Bronchial epithelial cell (primary cell): ENCODE measurements around the gene MEP1A. TPM values are rescaled to one million over a fixed set of nuclear protein-coding genes. Genes with fewer than 3 reads are reported as not detected.
"Not testable (repeated sequence)": the region's sequence is repeated elsewhere in the genome, so short reads cannot be mapped to it uniquely, and the experiment has no call there.

Experiments used
- DNase-seq: peaks from one replicate; pipeline ENCODE4 v3.0.0-alpha.2; 2010; ENCODE audit warnings: low read depth
- FAIRE-seq: peaks from 2 replicates; lab custom pipeline; 2011; peaks lifted over from hg19 to GRCh38; lab: Jason Lieb, UNC
- H3K27me3 ChIP-seq: 2 replicates; pipeline ENCODE4 v1.5.1; 2011; ENCODE audit warnings: low read length; ENCODE audit not compliant: control insufficient read depth, insufficient read depth
- H3K36me3 ChIP-seq: 2 replicates; pipeline ENCODE4 v1.5.1; 2011; ENCODE audit warnings: low read length; ENCODE audit not compliant: control insufficient read depth, insufficient read depth
- H3K4me3 ChIP-seq: 2 replicates; pipeline ENCODE4 v1.5.1; 2011; ENCODE audit warnings: mild to moderate bottlenecking, low read depth, low read length, control low read depth
- CTCF ChIP-seq: IDR thresholded peaks from 2 replicates; pipeline ENCODE4 v1.5.1; 2011; ENCODE audit warnings: mild to moderate bottlenecking, moderate library complexity, low read length, control low read depth, inconsistent platforms; ENCODE audit not compliant: insufficient read depth, severe bottlenecking
- total RNA-seq: library from RNA; depleted of rRNA; stranded (reverse); fragments of >200 nt; gene quantifications from 2 replicates; pipeline ENCODE4 v1.2.1, GENCODE V29; 2014

Gene MEP1A
- total RNA-seq, 1 donor from 2014 or later = not detected

GRCh38 chr6:46828939-46829338 lies 35.8 kb downstream of the MEP1A start:
- FAIRE-seq (no peak), DNase-seq (peak; percentile 30)
- no peaks in the 10 kb centered on the region for H3K27me3 ChIP-seq
- H3K36me3 ChIP-seq = no peaks in the 10 kb centered on the region
- TF ChIP-seq CTCF = no peak
- no peak overlapping the region for H3K4me3 ChIP-seq

GRCh38 chr6:46832816-46833215 lies 39.6 kb downstream of the MEP1A start:
- DNase-seq (no peak), FAIRE-seq (no peak)
- no peak overlapping the region for H3K4me3 ChIP-seq
- no peaks in the 10 kb centered on the region for H3K36me3 ChIP-seq
- TF ChIP-seq CTCF = no peak
- H3K27me3 ChIP-seq = no peaks in the 10 kb centered on the region

- not testable (repeated sequence) for H3K27me3 ChIP-seq, H3K4me3 ChIP-seq, FAIRE-seq, H3K36me3 ChIP-seq, DNase-seq
These were observed 41.2 kb downstream of the MEP1A start for GRCh38 chr6:46834257-46834916.

- FAIRE-seq, H3K27me3 ChIP-seq, H3K4me3 ChIP-seq, DNase-seq, H3K36me3 ChIP-seq: not testable (repeated sequence)
These were observed 41.8 kb downstream of the MEP1A start for GRCh38 chr6:46834991-46835390.

GRCh38 chr6:46838033-46838432 lies 44.8 kb downstream of the MEP1A start:
- FAIRE-seq (no peak), DNase-seq (no peak)
- H3K36me3 ChIP-seq = no peaks in the 10 kb centered on the region
- H3K27me3 ChIP-seq = no peaks in the 10 kb centered on the region
- no peak for TF ChIP-seq CTCF
- H3K4me3 ChIP-seq = no peak overlapping the region

- FAIRE-seq, H3K27me3 ChIP-seq, H3K4me3 ChIP-seq, H3K36me3 ChIP-seq, DNase-seq: not testable (repeated sequence)
These were observed 49.2 kb downstream of the MEP1A start for GRCh38 chr6:46842252-46842846.

GRCh38 chr6:46845126-46845525 lies 51.9 kb downstream of the MEP1A start:
- TF ChIP-seq CTCF = no peak
- no peak for DNase-seq
- H3K27me3 ChIP-seq = no peaks in the 10 kb centered on the region
- no peak for FAIRE-seq
- no peaks in the 10 kb centered on the region for H3K36me3 ChIP-seq
- no peak overlapping the region for H3K4me3 ChIP-seq
